LNCaP clone FGC (cell line): ENCODE results near the gene FGF14.

ENCODE experiments used
- DNase-seq: peaks from one replicate; pipeline ENCODE4 v3.0.0-alpha.2; 2011; ENCODE audit warnings: low read depth
- H3K4me3 ChIP-seq: 2 replicates; pipeline ENCODE4 v1.5.1; 2011; ENCODE audit warnings: mild to moderate bottlenecking, low read depth, low read length, control low read depth
- CTCF ChIP-seq: IDR thresholded peaks from 2 replicates; pipeline ENCODE4 v1.5.1; 2012; ENCODE audit warnings: mild to moderate bottlenecking; ENCODE audit not compliant: control insufficient read depth, insufficient read depth; ENCODE audit errors: extremely low read depth

FGF14 gene

GRCh38 chr13:101892296-101892695 is 509.6 kb downstream of the FGF14 start:
- DNase-seq, result no peak
- TF ChIP-seq CTCF, result no peak
- H3K4me3 ChIP-seq, result no peak overlapping the region

GRCh38 chr13:101881593-101881992 is 520.3 kb downstream of the FGF14 start:
- TF ChIP-seq CTCF, result no peak
- no peak for DNase-seq
- no peak overlapping the region for H3K4me3 ChIP-seq

- H3K4me3 ChIP-seq, result no peak overlapping the region
- DNase-seq, result no peak
- TF ChIP-seq CTCF, result no peak
Measured at GRCh38 chr13:101880581-101880980, 521.3 kb downstream of the FGF14 start.

- no peak overlapping the region for H3K4me3 ChIP-seq
- no peak for DNase-seq
- TF ChIP-seq CTCF, result no peak
Measured at GRCh38 chr13:101876951-101877350, 524.9 kb downstream of the FGF14 start.

- TF ChIP-seq CTCF, result no peak
- no peak for DNase-seq
- no peak overlapping the region for H3K4me3 ChIP-seq
Measured at GRCh38 chr13:101875717-101876393, 526.0 kb downstream of the FGF14 start.

GRCh38 chr13:101875091-101875490 is 526.8 kb downstream of the FGF14 start:
- no peak for TF ChIP-seq CTCF
- H3K4me3 ChIP-seq, result no peak overlapping the region
- no peak for DNase-seq

- no peak for TF ChIP-seq CTCF
- H3K4me3 ChIP-seq, result no peak overlapping the region
- no peak for DNase-seq
Measured at GRCh38 chr13:101869553-101869952, 532.3 kb downstream of the FGF14 start.
